Measurements from ENCODE around the gene KCNQ5.

The KCNQ5 gene

GRCh38 chr6:72654071-72654621 is 32.3 kb downstream of the KCNQ5 start:
- no peaks in the 10 kb centered on the region for H3K36me3 ChIP-seq (ENCODE audit: low read length)
- peak overlapping the region; percentile 32 for H3K4me2 ChIP-seq (ENCODE audit: low read depth, low read length, poor library complexity, severe bottlenecking)
- H3K9me3 ChIP-seq (ENCODE audit: insufficient read depth, low read length), result no peaks in the 10 kb centered on the region
- H4K20me1 ChIP-seq (ENCODE audit: low read depth, low read length), result peaks cover 6% of the 10 kb centered on the region; the same call in 1 of the 2 replicates
- TF ChIP-seq EZH2phosphoT487 (conservative IDR thresholded peaks at IDR 0.05; ENCODE audit: low read length), result no peak
- TF ChIP-seq CTCF (IDR thresholded peaks at IDR 0.05; ENCODE audit: insufficient read depth, low read length, poor library complexity, severe bottlenecking), result no peak
- H3K9ac ChIP-seq (ENCODE audit: low read length), result no peak overlapping the region
- peaks cover 96% of the 10 kb centered on the region for H3K79me2 ChIP-seq (ENCODE audit: insufficient read depth, low read length)
- no peak overlapping the region for H3K4me3 ChIP-seq (ENCODE audit: insufficient read depth, low read length, poor library complexity, severe bottlenecking)
- H3F3A ChIP-seq (ENCODE audit: insufficient read depth), result no peaks in the 10 kb centered on the region; the same call in none of the 2 replicates
- H2AFZ ChIP-seq (ENCODE audit: low read depth, low read length, severe bottlenecking), result no peak overlapping the region
- H3K9me2 ChIP-seq (replicated peaks; ENCODE audit: insufficient read depth, low read length), result no peaks in the 10 kb centered on the region
- no peaks in the 10 kb centered on the region for H3K27me3 ChIP-seq (ENCODE audit: low read length)
- H3K27ac ChIP-seq (ENCODE audit: low read depth, low read length), result no peak overlapping the region

- peaks cover 94% of the 10 kb centered on the region for H3K79me2 ChIP-seq (ENCODE audit: insufficient read depth, low read length)
- no peaks in the 10 kb centered on the region for H3K9me2 ChIP-seq (replicated peaks; ENCODE audit: insufficient read depth, low read length)
- H3K9ac ChIP-seq (ENCODE audit: low read length), result no peak overlapping the region
- no peak overlapping the region for H3K4me2 ChIP-seq (ENCODE audit: low read depth, low read length, poor library complexity, severe bottlenecking)
- no peaks in the 10 kb centered on the region for H3K27me3 ChIP-seq (ENCODE audit: low read length)
- H2AFZ ChIP-seq (ENCODE audit: low read depth, low read length, severe bottlenecking), result no peak overlapping the region
- no peaks in the 10 kb centered on the region for H3K36me3 ChIP-seq (ENCODE audit: low read length)
- no peak overlapping the region for H3K4me3 ChIP-seq (ENCODE audit: insufficient read depth, low read length, poor library complexity, severe bottlenecking)
- H3K27ac ChIP-seq (ENCODE audit: low read depth, low read length), result no peak overlapping the region
- no peak for TF ChIP-seq CTCF (IDR thresholded peaks at IDR 0.05; ENCODE audit: insufficient read depth, low read length, poor library complexity, severe bottlenecking)
- TF ChIP-seq EZH2phosphoT487 (conservative IDR thresholded peaks at IDR 0.05; ENCODE audit: low read length), result no peak
- no peaks in the 10 kb centered on the region; the same call in 1 of the 2 replicates for H3F3A ChIP-seq (ENCODE audit: insufficient read depth)
- H4K20me1 ChIP-seq (ENCODE audit: low read depth, low read length), result peaks cover 12% of the 10 kb centered on the region; the same call in 1 of the 2 replicates
- H3K9me3 ChIP-seq (ENCODE audit: insufficient read depth, low read length), result no peaks in the 10 kb centered on the region
These were observed 35.7 kb downstream of the KCNQ5 start for GRCh38 chr6:72657407-72658197.

GRCh38 chr6:72659754-72660153 is 37.9 kb downstream of the KCNQ5 start:
- Histone ChIP-seq H3K4me2 (ENCODE audit: low read depth, low read length, poor library complexity, severe bottlenecking) (no peak overlapping the region), H3K27ac (ENCODE audit: low read depth, low read length) (no peak overlapping the region), H3K9ac (ENCODE audit: low read length) (no peak overlapping the region), H3K36me3 (ENCODE audit: low read length) (no peaks in the 10 kb centered on the region), H3F3A (ENCODE audit: insufficient read depth) (no peaks in the 10 kb centered on the region), H3K27me3 (ENCODE audit: low read length) (no peaks in the 10 kb centered on the region), H3K79me2 (ENCODE audit: insufficient read depth, low read length) (peaks cover 92% of the 10 kb centered on the region), H2AFZ (ENCODE audit: low read depth, low read length, severe bottlenecking) (no peak overlapping the region), H4K20me1 (ENCODE audit: low read depth, low read length) (peaks cover 10% of the 10 kb centered on the region; the same call in 1 of the 2 replicates), H3K9me3 (ENCODE audit: insufficient read depth, low read length) (no peaks in the 10 kb centered on the region), H3K4me3 (ENCODE audit: insufficient read depth, low read length, poor library complexity, severe bottlenecking) (no peak overlapping the region), H3K9me2 (replicated peaks; ENCODE audit: insufficient read depth, low read length) (no peaks in the 10 kb centered on the region)
- TF ChIP-seq EZH2phosphoT487 (conservative IDR thresholded peaks at IDR 0.05; ENCODE audit: low read length), result no peak
- no peak for TF ChIP-seq CTCF (IDR thresholded peaks at IDR 0.05; ENCODE audit: insufficient read depth, low read length, poor library complexity, severe bottlenecking)

Measured in SU-DHL-6 (cell line).